ENCODE results near the gene SSX2IP. TPM values are rescaled to one million over a fixed set of nuclear protein-coding genes. Genes with fewer than 3 reads are reported as not detected.

SSX2IP gene
- total and polyA plus RNA-seq, 8 donors = 2.6 to 24.5 (median 10.2) TPM

DNA sequence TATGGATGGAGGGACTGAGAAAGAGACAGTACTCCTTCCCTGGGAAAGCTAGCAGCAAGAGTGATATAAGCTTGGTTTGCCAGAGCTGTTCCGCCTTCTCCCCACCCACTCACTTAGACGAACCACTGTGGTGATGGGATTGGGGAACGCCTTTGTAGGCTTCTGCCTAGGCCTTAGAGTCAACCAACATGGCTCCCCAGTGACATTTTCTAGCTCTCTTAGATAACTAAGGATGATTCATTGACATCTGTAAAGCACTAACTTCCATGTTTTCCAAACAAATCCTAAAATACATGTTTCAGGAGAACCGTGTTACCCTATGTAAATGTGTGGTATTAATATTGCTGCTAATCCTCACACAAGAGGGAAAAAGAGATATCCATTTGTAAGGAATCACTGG is 21.6 kb upstream of the SSX2IP start:
- WGBS, 5 donors = 62 to 83% (median 81%) methylated on average over 4 of the region's 4 CpGs
- TF ChIP-seq, protein P1, sequence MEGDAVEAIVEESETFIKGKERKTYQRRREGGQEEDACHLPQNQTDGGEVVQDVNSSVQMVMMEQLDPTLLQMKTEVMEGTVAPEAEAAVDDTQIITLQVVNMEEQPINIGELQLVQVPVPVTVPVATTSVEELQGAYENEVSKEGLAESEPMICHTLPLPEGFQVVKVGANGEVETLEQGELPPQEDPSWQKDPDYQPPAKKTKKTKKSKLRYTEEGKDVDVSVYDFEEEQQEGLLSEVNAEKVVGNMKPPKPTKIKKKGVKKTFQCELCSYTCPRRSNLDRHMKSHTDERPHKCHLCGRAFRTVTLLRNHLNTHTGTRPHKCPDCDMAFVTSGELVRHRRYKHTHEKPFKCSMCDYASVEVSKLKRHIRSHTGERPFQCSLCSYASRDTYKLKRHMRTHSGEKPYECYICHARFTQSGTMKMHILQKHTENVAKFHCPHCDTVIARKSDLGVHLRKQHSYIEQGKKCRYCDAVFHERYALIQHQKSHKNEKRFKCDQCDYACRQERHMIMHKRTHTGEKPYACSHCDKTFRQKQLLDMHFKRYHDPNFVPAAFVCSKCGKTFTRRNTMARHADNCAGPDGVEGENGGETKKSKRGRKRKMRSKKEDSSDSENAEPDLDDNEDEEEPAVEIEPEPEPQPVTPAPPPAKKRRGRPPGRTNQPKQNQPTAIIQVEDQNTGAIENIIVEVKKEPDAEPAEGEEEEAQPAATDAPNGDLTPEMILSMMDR (IDR thresholded peaks at IDR 0.05) = no peak
- TF ChIP-seq EP300 (IDR thresholded peaks at IDR 0.05) (no peak), POLR2A (IDR thresholded peaks at IDR 0.05) (no peak), POLR2AphosphoS5 (IDR thresholded peaks at IDR 0.05) (no peak)
- Histone ChIP-seq H3K4me3 (no peak overlapping the region), H3K27ac (no peak overlapping the region), H3K4me1 (peaks cover 0 to 13% (median 2%) of the 10 kb centered on the region in 4 donors), H3K27me3 (no peaks in the 10 kb centered on the region), H3K9me3 (no peaks in the 10 kb centered on the region), H3K36me3 (no peaks in the 10 kb centered on the region)
- intact Hi-C loops (cut with DNase I; ENCODE audit: low total_unique reads) = no loop called here
- no peak for DNase-seq

DNA sequence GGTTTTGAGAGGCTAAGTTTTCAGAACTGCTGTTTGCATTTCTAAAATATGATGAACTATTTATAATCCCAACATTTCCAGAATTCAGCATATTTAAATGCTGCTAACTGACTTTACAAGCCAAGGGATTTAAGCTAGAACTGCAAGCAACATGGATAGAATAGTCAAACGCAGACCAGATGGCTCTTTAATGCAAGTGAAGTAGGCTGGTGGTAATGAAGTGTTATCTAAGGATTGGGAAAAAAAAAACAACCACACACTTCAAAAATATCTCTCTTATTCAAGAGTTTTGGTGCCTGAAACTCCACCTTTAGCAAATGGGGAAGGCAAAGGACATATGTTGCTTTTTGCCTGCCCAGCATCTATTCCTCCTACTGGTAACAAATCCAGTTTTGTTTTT is 20.9 kb upstream of the SSX2IP start:
- intact Hi-C loops (cut with DNase I; ENCODE audit: low total_unique reads) = no loop called here
- no peak overlapping the region for H3K4me3 ChIP-seq
- no peaks in the 10 kb centered on the region for H3K36me3 ChIP-seq
- no peak overlapping the region for H3K27ac ChIP-seq
- TF ChIP-seq POLR2AphosphoS5 (IDR thresholded peaks at IDR 0.05) = no peak
- TF ChIP-seq POLR2A (IDR thresholded peaks at IDR 0.05) = no peak
- TF ChIP-seq, protein P1 (IDR thresholded peaks at IDR 0.05) = no peak
- TF ChIP-seq EP300 (IDR thresholded peaks at IDR 0.05) = no peak
- no peaks in the 10 kb centered on the region for H3K27me3 ChIP-seq
- H3K9me3 ChIP-seq = no peaks in the 10 kb centered on the region
- WGBS, 5 donors = 63 to 73% (median 70%) methylated on average over 1 of the region's 1 CpG
- H3K4me1 ChIP-seq = peaks cover 0 to 13% (median 2%) of the 10 kb centered on the region in 4 donors
- DNase-seq = peak in 1 of 2 donors; percentile 33

DNA sequence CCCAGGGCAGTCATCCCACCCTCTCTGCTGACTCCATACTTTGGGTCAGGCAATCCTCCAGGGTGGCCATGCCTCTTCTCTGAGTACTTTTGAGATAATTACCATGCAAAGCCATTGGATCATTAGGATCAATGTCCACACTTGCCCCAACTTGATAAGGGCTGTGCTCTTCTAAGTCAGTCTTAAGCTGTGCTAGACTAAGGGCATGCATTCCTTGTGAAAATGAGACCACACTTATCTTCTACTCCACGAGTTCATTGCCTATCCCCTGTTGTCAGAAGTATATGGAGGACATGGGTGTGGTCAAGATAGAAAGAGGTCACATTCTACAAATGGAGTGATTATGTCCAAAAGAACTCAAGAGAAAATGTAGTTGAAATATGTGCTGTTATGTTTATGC is 18.9 kb upstream of the SSX2IP start:
- TF ChIP-seq EP300 (IDR thresholded peaks at IDR 0.05) (no peak), POLR2A (IDR thresholded peaks at IDR 0.05) (no peak), POLR2AphosphoS5 (IDR thresholded peaks at IDR 0.05) (no peak)
- TF ChIP-seq, protein P1 (IDR thresholded peaks at IDR 0.05) = no peak
- H3K9me3 ChIP-seq = no peaks in the 10 kb centered on the region
- intact Hi-C loops (cut with DNase I; ENCODE audit: low total_unique reads) = no loop called here
- no peak for DNase-seq
- H3K4me1 ChIP-seq = peaks cover 0 to 7% (median 0%) of the 10 kb centered on the region in 4 donors
- H3K27ac ChIP-seq = no peak overlapping the region
- WGBS, 5 donors = 25 to 58% (median 43%) methylated on average over 1 of the region's 1 CpG
- H3K36me3 ChIP-seq = no peaks in the 10 kb centered on the region
- H3K4me3 ChIP-seq = no peak overlapping the region
- no peaks in the 10 kb centered on the region for H3K27me3 ChIP-seq

DNA sequence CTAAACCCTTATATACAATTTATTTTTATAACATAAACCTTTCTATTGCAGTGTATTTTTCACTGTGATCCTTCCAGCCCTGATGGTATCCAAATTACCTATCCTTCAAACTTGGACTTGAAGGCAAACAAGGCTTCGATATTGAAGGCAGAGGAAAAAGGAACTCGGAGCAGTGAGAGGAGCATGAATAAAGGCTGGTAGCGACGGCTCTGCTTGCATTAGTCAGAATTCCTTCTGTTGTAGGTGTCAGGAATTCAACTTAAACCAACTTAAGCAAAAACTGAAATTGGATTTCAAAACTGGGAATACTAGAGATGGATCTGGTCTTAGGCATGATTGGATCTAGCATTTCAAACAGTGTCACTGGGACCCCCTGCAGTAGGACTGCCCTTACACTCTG is 17.8 kb upstream of the SSX2IP start:
- WGBS, 5 donors = 75 to 88% (median 86%) methylated on average over 4 of the region's 4 CpGs
- intact Hi-C loops (cut with DNase I; ENCODE audit: low total_unique reads) = no loop called here
- Histone ChIP-seq H3K4me1 (peaks cover 0 to 7% (median 0%) of the 10 kb centered on the region in 4 donors), H3K36me3 (no peaks in the 10 kb centered on the region), H3K4me3 (no peak overlapping the region), H3K9me3 (no peaks in the 10 kb centered on the region), H3K27ac (no peak overlapping the region), H3K27me3 (no peaks in the 10 kb centered on the region)
- DNase-seq = no peak
- TF ChIP-seq POLR2AphosphoS5 (IDR thresholded peaks at IDR 0.05) (no peak), POLR2A (IDR thresholded peaks at IDR 0.05) (no peak), EP300 (IDR thresholded peaks at IDR 0.05) (no peak)
- TF ChIP-seq, protein P1 (IDR thresholded peaks at IDR 0.05) = no peak

Measured in stomach (tissue), 9 donors.